HG03280 (cell line): Measurements from ENCODE around the gene NPRL2.

Source experiments
- ATAC-seq: cut with Tn5 transposase; IDR thresholded peaks from one replicate; pipeline ENCODE4 v1.9.1; 2021; ENCODE audit warnings: mild to moderate bottlenecking, moderate library complexity; ENCODE audit not compliant: unreplicated experiment

NPRL2 gene

GRCh38 chr3:50350527-50351322 is at the start of gene NPRL2, which contains the start of gene CYB561D2:
TSS of gene NPRL2 (minus strand) at chr3:50350775. CDS start at chr3:50350652, 123 bp downstream.
TSS of gene CYB561D2 (plus strand) at chr3:50350862. CDS start at chr3:50351434, 572 bp downstream.
- peak; percentile 85 for ATAC-seq

GRCh38 chr3:50396502-50396901 is 45.9 kb upstream of the NPRL2 start:
- ATAC-seq, result no peak

GRCh38 chr3:50395070-50395860 is 44.7 kb upstream of the NPRL2 start:
- no peak for ATAC-seq

GRCh38 chr3:50393061-50393460 is 42.5 kb upstream of the NPRL2 start:
- no peak for ATAC-seq

- no peak for ATAC-seq
Observed at GRCh38 chr3:50392101-50392715, 41.6 kb upstream of the NPRL2 start.

- no peak for ATAC-seq
Observed at GRCh38 chr3:50390508-50391224, 40.1 kb upstream of the NPRL2 start.

GRCh38 chr3:50389414-50389767 is 38.8 kb upstream of the NPRL2 start:
- no peak for ATAC-seq

GRCh38 chr3:50388720-50389413 is 38.3 kb upstream of the NPRL2 start:
- no peak for ATAC-seq

GRCh38 chr3:50388016-50388719 is 37.6 kb upstream of the NPRL2 start:
- ATAC-seq, result no peak

GRCh38 chr3:50385754-50386153 is 35.2 kb upstream of the NPRL2 start:
- ATAC-seq, result no peak

GRCh38 chr3:50383750-50384149 is 33.2 kb upstream of the NPRL2 start:
- no peak for ATAC-seq

- ATAC-seq, result no peak
Observed at GRCh38 chr3:50382722-50383121, 32.1 kb upstream of the NPRL2 start.

GRCh38 chr3:50381383-50381782 is 30.8 kb upstream of the NPRL2 start:
- ATAC-seq, result no peak

- no peak for ATAC-seq
Observed at GRCh38 chr3:50380405-50381085, 30.0 kb upstream of the NPRL2 start.

- ATAC-seq, result no peak
Observed at GRCh38 chr3:50378757-50379156, 28.2 kb upstream of the NPRL2 start.

GRCh38 chr3:50378024-50378423 is 27.4 kb upstream of the NPRL2 start:
- no peak for ATAC-seq

- ATAC-seq, result no peak
Observed at GRCh38 chr3:50375258-50375931, 24.8 kb upstream of the NPRL2 start.

- no peak for ATAC-seq
Observed at GRCh38 chr3:50374363-50375257, 24.0 kb upstream of the NPRL2 start.
